Stimulated activated CD4-positive, alpha-beta T cell treated with anti-CD3 and anti-CD28 coated beads, Interleukin-15, amount 100 ng/mL, for 48 hours (primary cell): Measurements from ENCODE around the gene ALK.

Source experiments
- DNase-seq, 2 donors: peaks; one replicate each; pipeline ENCODE4 v3.0.0-alpha.2; 2020; ENCODE audit warnings: low read depth in 2 of 2

ALK gene

GRCh38 chr2:29196792-29197788, 724.3 kb downstream of the ALK start:
- peak; percentile 62 to 77 for DNase-seq

GRCh38 chr2:29195796-29196195, 725.6 kb downstream of the ALK start:
- DNase-seq = no peak

- no peak for DNase-seq
Measured at GRCh38 chr2:29193681-29194080, 727.7 kb downstream of the ALK start.

DNA sequence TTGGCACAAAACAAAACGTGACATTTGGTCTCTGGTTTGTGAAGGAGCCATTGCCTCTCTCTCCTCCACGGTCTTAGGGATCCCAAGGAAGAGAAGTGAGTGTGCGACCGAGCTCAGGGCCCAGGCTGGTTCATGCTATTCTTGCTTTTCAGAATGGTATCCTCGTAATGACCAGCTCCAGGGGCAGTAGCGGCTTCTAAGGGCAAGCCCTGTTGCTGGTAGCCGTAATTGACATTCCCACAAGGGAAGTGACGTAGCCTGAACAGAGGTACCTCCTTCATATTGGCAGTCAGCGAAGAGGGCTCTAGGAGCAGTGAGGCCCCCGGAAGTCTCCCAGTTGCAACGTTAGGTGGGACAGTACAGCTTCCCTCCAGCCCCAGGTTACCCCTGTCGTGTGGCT, 728.3 kb downstream of the ALK start:
- DNase-seq = no peak

DNA sequence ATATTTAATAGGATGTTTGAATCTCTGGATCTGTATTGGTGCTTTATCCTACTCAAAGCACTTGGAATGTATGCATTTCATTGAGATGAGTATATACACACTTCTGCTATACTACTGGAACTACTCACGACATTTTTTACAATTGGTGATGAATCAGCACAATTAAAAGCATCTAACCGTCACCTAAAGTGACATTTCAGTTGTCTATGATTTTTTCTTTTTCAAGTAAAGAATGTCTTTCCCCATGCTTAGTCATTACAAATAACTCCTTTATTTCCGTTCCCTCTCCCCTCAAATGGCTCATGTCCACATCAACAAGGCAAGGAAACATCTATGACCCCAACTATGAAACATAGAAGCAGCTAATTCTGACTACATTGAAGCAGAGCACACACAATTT, 728.9 kb downstream of the ALK start:
- no peak for DNase-seq

DNA sequence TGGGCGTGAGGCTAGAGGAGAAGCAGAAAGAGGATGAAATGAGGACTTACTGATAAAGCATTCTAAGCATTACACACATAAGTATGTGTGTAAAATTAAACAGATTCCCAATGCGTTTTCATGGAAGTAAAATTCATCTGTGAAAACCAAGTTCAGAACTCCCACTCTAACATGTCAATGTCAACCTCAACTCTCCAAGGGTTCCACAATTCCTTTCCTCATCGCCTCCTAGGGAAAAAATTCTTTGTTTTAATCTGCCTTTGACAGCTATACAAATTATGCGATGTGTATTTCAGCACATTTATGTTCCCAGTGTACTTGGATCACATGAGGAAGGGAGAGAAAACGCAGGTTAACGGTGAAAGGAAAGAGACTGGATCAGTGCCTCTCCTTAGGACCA, 729.6 kb downstream of the ALK start:
- DNase-seq = no peak

DNA sequence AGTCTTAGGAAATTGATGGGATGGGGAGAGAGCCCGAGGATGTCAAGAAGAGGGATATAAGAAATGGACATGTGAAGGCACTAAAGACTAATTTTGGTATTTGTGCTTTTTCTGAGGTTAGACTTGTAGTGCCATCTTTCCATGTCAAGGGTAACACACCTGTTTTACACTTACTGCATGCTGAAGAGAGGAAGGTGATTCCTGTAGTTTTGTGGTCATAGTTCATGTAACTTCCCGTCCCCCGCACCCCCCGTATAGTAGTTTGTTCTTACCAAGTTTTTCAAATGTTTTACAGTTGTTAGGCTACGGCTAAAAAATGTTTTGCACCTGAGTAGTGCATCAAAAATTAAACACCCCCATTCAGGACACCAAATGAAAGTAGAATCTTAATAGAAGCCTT, 732.3 kb downstream of the ALK start:
- no peak for DNase-seq

DNA sequence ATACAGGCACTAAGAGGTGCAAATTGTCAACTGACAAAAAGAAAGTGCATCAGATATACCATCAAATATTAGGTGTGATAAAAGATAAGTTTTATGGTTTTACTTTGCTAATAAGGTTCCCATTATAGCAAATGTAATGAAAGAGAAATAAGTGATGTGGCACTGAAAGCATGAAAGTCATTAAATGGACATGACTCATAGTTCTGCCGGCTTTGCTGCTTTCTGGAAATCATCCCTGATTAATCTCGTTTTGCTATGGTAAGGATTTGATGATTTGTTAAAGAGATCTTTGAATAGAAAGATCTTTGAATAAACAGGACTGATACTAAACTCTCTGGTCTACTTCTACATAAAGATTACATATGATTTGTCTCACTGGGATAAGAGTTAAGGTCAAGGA, 733.5 kb downstream of the ALK start:
- no peak for DNase-seq

GRCh38 chr2:29186817-29187216, 734.6 kb downstream of the ALK start:
- no peak for DNase-seq

DNA sequence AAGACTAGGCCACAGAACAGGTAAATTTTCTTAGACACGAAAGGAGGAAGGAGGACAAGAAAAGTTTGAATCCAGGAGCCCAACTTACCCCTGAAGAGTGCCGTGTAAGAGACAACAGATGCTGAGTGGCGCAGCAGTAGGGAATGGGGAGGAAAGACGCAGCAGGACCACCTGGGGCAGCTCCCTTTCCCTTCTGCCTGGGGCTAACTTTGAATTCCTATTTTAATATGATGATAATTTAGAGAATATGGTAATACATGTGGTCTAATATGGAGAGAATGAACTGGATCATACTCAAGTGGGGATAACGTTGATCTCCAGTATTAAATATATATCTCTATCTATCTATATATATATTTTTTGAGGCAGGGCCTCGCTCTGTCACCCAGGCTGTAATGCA, 736.9 kb downstream of the ALK start:
- DNase-seq = no peak

GRCh38 chr2:29182920-29183319, 738.5 kb downstream of the ALK start:
- no peak for DNase-seq

DNA sequence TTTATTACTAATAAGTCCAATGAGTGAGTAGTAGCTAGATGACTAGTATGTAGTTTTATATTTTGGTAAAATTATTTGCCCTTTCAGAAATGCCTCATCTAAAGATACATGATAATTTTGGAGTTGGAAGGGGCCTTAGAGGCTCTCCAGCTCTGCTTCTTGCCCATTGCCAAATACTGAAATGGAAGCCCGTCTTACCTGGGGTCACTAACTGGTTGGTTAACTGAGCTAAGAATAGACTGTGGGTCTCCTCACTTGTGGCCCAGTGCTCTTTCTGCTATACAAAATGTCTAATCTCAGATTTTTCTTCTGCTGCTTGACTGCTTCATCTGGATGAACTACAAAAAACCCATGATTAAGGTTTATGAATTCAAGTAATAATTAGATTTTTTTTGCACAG, 739.1 kb downstream of the ALK start:
- no peak for DNase-seq

- no peak for DNase-seq
Measured at GRCh38 chr2:29175338-29175737, 746.0 kb downstream of the ALK start.

- no peak for DNase-seq
Measured at GRCh38 chr2:29174937-29175336, 746.4 kb downstream of the ALK start.

GRCh38 chr2:29166242-29167039, 754.9 kb downstream of the ALK start:
- no peak for DNase-seq

DNA sequence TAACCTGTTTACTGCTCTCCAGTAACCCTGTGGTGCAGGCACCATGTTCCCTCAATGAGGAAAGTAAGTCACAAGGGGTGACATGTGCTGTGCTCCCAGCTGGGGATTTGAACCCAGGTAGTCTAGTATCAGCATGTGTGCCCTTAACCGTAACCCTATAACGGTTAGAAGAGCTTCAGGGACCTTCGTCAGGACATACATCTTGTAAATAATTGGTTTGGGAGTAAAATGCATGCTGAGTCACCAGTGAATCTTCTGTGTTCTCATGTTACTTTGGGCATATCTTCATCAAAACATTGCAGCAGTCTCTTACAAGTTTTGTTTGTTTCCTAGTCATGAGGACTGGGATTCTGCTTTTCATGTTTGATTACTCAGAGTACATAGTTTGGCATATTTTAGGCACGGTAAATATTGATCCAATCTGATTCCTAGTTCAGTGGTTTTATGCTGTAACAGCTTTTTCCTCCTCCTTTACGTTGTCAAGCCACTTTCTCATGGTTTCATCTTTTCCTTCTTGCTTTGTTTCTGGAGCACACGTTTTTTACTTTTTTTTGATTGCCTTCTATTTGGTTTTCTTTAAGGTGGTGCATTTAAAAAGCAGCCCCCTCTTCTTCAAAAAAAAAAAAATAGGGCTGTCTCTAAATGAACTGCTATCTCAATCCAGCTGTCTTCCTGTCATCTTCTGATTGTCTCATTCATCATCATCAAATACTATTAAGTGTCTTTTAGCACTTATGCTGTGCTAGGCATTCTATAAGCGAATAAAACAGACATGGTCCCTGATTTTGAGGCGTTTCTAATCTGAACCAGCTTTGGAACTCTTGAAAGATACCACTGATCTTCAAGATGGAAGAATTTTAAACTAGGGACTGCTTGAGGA, 755.8 kb downstream of the ALK start:
- no peak for DNase-seq

GRCh38 chr2:29164091-29164846, 757.1 kb downstream of the ALK start:
- no peak for DNase-seq

GRCh38 chr2:29162204-29162928, 759.0 kb downstream of the ALK start:
- no peak for DNase-seq

GRCh38 chr2:29160184-29160583, 761.2 kb downstream of the ALK start:
- no peak for DNase-seq

- no peak for DNase-seq
Measured at GRCh38 chr2:29159125-29159524, 762.3 kb downstream of the ALK start.
